HG03139 (cell line): ENCODE measurements around the gene CBFA2T2.
"Not testable (repeated sequence)": the region's sequence is repeated elsewhere in the genome, so short reads cannot be mapped to it uniquely, and the experiment has no call there.

Source experiments
- ATAC-seq: cut with Tn5 transposase; IDR thresholded peaks from one replicate; pipeline ENCODE4 v1.9.1; 2021; ENCODE audit not compliant: unreplicated experiment

The CBFA2T2 gene

GRCh38 chr20:33570743-33571142 is 80.8 kb downstream of the CBFA2T2 start:
- ATAC-seq: no peak

- ATAC-seq: not testable (repeated sequence)
These were observed 83.4 kb downstream of the CBFA2T2 start for GRCh38 chr20:33573268-33573667.

GRCh38 chr20:33575282-33575681 is 85.4 kb downstream of the CBFA2T2 start:
- no peak for ATAC-seq

DNA sequence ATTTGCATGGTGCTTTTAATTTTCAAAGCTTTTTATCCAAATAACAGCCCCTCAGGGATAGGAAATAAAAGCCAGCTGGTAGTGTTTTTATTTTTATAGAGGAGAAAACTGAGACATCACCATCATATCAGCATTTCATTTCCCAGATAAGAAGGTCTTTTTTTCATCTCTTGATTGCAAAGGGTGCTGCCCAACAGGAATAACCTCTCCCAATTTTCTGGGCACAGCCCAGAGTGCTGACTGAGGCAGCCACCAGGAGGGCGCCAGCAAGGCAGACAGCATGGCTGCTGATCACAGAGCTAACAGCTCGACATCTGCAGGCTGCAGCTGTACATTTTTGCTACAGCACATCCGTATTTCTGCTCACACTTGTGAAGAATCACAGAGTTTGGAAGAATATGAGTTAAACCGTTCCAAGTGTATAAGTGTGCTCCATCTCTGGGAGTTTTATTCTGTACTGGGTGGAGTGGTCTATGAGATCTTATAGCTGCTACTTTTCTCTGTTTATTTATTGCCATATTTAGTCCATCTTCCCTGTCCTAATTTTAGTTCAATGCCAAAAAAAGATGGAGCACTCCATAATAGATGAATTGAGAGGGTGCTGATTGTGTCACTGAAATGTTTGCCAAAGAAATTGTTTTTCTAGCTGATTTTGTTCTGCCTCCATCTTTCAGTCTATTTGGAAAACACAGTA is 86.7 kb downstream of the CBFA2T2 start:
- no peak for ATAC-seq

- no peak for ATAC-seq
These were observed 88.6 kb downstream of the CBFA2T2 start for GRCh38 chr20:33578510-33578909.

DNA sequence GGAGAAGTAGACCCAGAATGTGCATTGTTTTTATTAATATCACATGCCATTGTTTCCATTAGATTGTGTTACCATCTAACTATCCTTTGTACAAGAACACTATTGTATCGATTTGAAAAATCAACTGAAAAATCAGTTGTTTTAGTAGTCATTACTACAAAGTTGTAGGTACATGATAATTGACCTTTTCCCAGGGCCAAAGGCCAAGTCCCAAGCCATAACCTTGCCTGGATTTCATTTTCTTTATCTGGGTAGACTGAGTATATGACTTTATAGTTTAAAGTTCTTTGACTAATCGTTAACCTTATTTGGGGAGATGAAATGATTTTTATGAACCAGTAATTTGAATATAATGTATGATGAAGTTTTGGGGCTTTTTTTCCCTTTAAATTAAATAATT is 93.2 kb downstream of the CBFA2T2 start:
- ATAC-seq: no peak

DNA sequence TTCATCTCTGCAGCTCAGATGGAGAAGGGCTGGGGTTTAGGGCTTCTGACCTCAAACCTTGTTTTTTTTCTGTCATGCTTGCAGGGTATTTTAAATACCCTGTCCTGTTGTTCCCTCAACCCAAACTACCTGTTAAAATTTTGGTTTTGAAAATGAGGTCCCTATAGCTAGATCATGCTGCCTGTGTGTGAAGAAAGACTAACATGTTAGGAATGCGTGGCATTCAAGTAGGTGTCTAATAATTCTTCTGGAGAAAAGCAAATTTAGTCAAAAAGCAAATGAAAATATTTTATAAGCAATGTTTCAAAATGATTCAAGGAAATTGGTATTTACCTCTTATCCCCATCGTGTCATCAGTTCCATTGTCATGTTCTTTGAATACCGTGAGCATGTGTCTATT is 95.1 kb downstream of the CBFA2T2 start:
- ATAC-seq: no peak

DNA sequence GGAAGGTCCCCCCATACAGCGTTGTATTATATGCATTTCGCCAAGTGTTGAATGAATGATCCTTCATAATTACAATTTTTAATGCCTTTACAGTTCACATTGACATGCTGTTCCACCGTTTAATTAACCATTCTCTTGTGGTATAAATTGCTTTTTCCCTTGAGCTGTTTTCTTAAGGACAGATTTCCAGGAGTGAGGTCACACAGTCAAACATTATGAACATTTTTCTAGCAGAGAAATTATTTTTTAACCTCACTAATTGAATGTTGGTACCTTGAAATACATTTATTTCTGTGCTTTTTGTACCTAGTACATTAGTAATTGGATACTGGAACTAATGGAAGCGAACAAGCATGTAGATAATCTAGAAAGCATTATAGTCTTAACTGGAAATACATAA is 95.5 kb downstream of the CBFA2T2 start:
- ATAC-seq: no peak

DNA sequence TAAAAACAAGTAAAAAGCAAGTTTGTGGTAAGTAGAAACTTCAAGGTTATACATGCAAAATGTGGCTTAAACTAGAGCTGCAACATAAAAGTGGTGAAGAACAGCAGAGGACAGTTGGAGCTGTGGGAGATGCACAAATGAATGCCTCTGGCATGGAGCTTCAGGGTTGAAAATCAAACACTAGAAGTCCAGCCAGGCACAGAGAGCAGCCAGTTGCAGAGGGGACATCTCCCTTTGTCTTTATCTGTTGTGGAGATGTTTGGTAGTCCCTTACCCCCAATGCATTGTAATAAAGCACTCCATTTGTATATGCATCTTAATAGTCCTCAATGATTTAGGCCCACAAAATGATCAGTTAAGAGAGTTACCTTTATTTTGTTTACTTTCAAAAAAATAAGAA is 99.2 kb downstream of the CBFA2T2 start:
- ATAC-seq: no peak

DNA sequence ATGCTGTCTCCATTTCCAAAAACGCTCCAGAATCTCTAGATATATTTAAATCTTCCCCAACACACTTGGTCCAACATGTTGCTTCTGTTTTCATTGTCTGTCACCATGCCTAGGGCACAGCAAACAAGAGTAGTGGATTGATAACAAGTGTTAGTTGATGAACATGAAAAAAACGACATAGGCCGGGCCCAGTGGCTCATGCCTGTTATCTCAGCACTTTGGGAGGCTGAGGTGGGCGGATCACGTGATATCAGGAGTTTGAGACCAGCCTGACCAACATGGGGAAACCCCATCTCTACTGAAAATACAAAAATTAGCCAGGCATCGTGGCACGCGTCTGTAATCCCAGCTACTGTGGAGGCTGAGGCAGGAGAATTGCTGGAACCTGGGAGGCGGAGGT is 102.0 kb downstream of the CBFA2T2 start:
- not testable (repeated sequence) for ATAC-seq

DNA sequence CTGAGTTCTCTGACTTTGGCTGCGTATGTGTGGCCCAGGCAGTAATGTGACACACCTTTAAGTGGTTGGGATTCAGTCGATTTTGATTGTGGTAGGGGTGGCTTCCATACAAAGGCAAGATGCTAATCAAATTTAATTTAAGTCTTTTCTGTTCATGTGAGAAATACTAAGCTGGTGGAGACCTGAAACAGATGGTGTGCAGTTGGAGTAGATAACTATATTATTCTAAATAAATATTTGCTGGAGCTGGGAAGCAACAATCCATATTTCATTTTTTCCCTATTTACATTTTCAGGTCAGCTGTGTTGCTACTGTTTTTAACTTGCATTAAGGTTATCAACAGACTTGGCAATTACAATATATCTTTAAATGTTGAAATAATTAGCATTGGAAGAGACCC is 104.8 kb downstream of the CBFA2T2 start:
- ATAC-seq: no peak

- no peak for ATAC-seq
These were observed 110.5 kb downstream of the CBFA2T2 start for GRCh38 chr20:33600414-33600813.

DNA sequence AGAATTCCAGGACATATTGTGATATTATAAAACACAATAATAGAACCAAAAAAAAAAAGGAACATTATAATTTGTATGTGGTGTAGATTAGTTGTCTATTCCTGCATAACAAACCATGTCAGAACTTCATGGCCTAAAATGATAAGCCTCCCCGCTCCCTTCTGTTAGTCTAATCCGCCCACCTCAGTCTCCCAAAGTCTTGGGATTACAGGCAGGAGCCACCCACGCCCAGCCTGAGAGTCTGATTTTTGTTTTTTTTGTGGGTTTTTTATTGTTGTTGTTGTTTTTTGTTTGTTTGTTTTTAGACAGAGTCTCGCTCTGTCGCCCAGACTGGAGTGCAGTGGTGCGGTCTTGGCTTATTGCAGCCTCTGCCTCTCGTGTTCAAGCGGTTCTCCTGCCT is 111.1 kb downstream of the CBFA2T2 start:
- ATAC-seq: no peak

DNA sequence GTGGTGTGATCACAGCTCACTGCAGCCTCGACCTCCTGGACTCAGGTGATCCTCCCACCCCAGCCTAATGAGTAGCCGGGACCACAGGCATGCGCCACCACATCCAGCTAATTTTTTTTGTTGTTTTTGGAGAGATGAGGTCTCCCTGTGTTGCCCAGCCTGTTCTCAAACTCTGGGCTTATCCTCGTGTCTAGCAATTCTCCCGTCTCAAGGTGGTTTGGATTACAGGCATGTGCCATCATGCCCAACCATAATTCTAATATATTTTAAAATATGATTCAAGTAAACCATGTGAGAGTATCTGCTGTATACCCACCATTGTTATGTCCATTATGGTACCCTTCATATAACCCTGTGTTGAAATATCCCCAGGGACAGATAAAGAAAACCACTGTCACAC is 112.0 kb downstream of the CBFA2T2 start:
- no peak for ATAC-seq

- no peak for ATAC-seq
These were observed 113.1 kb downstream of the CBFA2T2 start for GRCh38 chr20:33602826-33603590.

- ATAC-seq: no peak
These were observed 114.4 kb downstream of the CBFA2T2 start for GRCh38 chr20:33604084-33604990.

GRCh38 chr20:33604991-33605370 is 115.1 kb downstream of the CBFA2T2 start:
- ATAC-seq: no peak

GRCh38 chr20:33606118-33606771 is 116.3 kb downstream of the CBFA2T2 start:
- ATAC-seq: no peak

- ATAC-seq: no peak
These were observed 119.6 kb downstream of the CBFA2T2 start for GRCh38 chr20:33609504-33609903.

DNA sequence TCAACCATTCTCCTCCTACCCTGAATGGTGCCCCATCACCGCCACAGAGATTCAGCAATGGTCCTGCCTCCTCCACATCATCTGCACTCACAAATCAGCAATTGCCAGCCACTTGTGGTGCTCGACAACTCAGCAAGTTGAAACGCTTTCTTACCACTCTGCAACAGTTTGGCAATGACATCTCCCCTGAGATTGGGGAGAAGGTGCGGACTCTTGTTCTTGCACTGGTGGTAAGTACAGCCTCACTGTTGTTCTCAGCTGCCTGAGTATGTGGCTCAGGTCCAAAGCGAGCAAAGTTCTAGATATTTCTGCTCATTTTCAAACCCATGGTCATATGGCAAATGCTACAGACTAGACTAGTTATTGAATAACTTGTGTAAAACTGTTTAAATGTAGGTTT is 121.2 kb downstream of the CBFA2T2 start:
- ATAC-seq: no peak

DNA sequence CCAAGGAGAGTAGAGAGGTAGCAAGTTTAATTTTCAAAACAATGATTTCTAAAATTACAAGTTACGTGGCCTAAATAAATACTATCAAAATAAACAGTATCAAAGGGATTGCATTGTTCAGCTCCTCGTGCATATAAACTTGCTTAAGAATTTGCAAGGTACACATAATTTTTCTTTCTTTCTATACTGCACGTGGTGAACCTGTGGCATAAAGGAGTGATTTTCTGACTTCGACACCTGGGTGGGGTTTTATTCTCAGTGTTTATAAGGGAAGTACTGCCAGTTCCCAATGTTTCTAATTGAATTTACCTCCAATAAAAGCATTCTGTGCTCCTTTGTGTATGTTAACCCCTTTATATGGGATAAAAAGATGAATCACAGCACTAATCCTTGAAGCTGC is 122.1 kb downstream of the CBFA2T2 start:
- ATAC-seq: no peak
